ENCODE data around the gene EXOC3L4.
"Not testable (repeated sequence)": the region's sequence is repeated elsewhere in the genome, so short reads cannot be mapped to it uniquely, and the experiment has no call there.

The EXOC3L4 gene

GRCh38 chr14:103107941-103108748 lies 13.6 kb downstream of the EXOC3L4 start:
- no peak for DNase-seq

- DNase-seq = peak; percentile 28 to 38
Measured at GRCh38 chr14:103108749-103109207, 14.3 kb downstream of the EXOC3L4 start.

GRCh38 chr14:103109535-103110441 lies 15.3 kb downstream of the EXOC3L4 start:
- no peak for DNase-seq

GRCh38 chr14:103110681-103111231 lies 16.2 kb downstream of the EXOC3L4 start:
- no peak for DNase-seq

GRCh38 chr14:103111232-103111868 lies 16.8 kb downstream of the EXOC3L4 start:
- no peak for DNase-seq

GRCh38 chr14:103112400-103113243 lies 18.1 kb downstream of the EXOC3L4 start:
- no peak for DNase-seq

- DNase-seq = no peak
Measured at GRCh38 chr14:103113303-103113702, 18.8 kb downstream of the EXOC3L4 start.

GRCh38 chr14:103113774-103114173 lies 19.2 kb downstream of the EXOC3L4 start:
- DNase-seq = no peak

GRCh38 chr14:103115086-103115679 lies 20.7 kb downstream of the EXOC3L4 start:
- not testable (repeated sequence) for DNase-seq

- no peak for DNase-seq
Measured at GRCh38 chr14:103115845-103116572, 21.5 kb downstream of the EXOC3L4 start.

GRCh38 chr14:103116636-103117035 lies 22.1 kb downstream of the EXOC3L4 start:
- DNase-seq = no peak

- not testable (repeated sequence) for DNase-seq
Measured at GRCh38 chr14:103117499-103117898, 23.0 kb downstream of the EXOC3L4 start.

GRCh38 chr14:103118018-103118662 lies 23.6 kb downstream of the EXOC3L4 start:
- DNase-seq = no peak

- no peak for DNase-seq
Measured at GRCh38 chr14:103118663-103119404, 24.3 kb downstream of the EXOC3L4 start.

- not testable (repeated sequence) for DNase-seq
Measured at GRCh38 chr14:103119527-103119926, 25.0 kb downstream of the EXOC3L4 start.

- DNase-seq = no peak
Measured at GRCh38 chr14:103121121-103121845, 26.8 kb downstream of the EXOC3L4 start.

- no peak for DNase-seq
Measured at GRCh38 chr14:103121846-103122584, 27.5 kb downstream of the EXOC3L4 start.

- no peak for DNase-seq
Measured at GRCh38 chr14:103122585-103122946, 28.0 kb downstream of the EXOC3L4 start.
